ENCODE measurements around the gene SLC25A10.
A peak's percentile ranks its signal among the peaks of the same experiment; 100 is the strongest.
"Not testable (repeated sequence)": the region's sequence is repeated elsewhere in the genome, so short reads cannot be mapped to it uniquely, and the experiment has no call there.

Gene SLC25A10

GRCh38 chr17:81735264-81736102 is 23.4 kb downstream of the SLC25A10 start:
- H3K4me3 ChIP-seq (ENCODE audit: low read depth, low read length), result peak overlapping the region; percentile 43

GRCh38 chr17:81737947-81738800 is 26.1 kb downstream of the SLC25A10 start:
- TF ChIP-seq CTCF (IDR thresholded peaks at IDR 0.05; ENCODE audit: low read depth, low read length, missing control alignments), result no peak
- no peak for DNase-seq (ENCODE audit: low read depth)
- H3K4me3 ChIP-seq (ENCODE audit: low read depth, low read length), result no peak overlapping the region

More at GRCh38 chr17:81735264-81736102, 23.4 kb downstream of the SLC25A10 start:
- DNase-seq (ENCODE audit: low read depth), result no peak
- no peak for TF ChIP-seq CTCF (IDR thresholded peaks at IDR 0.05; ENCODE audit: low read depth, low read length, missing control alignments)

- no peak for DNase-seq (ENCODE audit: low read depth)
- TF ChIP-seq CTCF (IDR thresholded peaks at IDR 0.05; ENCODE audit: low read depth, low read length, missing control alignments), result no peak
- no peak overlapping the region for H3K4me3 ChIP-seq (ENCODE audit: low read depth, low read length)
Measured at GRCh38 chr17:81738801-81739393, 26.8 kb downstream of the SLC25A10 start.

- H3K4me3 ChIP-seq (ENCODE audit: low read depth, low read length); DNase-seq (ENCODE audit: low read depth): not testable (repeated sequence)
Measured at GRCh38 chr17:81739593-81739992, 27.5 kb downstream of the SLC25A10 start.

- TF ChIP-seq CTCF (IDR thresholded peaks at IDR 0.05; ENCODE audit: low read depth, low read length, missing control alignments), result no peak
- no peak for DNase-seq (ENCODE audit: low read depth)
- H3K4me3 ChIP-seq (ENCODE audit: low read depth, low read length), result no peak overlapping the region
Measured at GRCh38 chr17:81740395-81740961, 28.4 kb downstream of the SLC25A10 start.

GRCh38 chr17:81741049-81741593 is 29.0 kb downstream of the SLC25A10 start:
- no peak for DNase-seq (ENCODE audit: low read depth)
- no peak for TF ChIP-seq CTCF (IDR thresholded peaks at IDR 0.05; ENCODE audit: low read depth, low read length, missing control alignments)
- H3K4me3 ChIP-seq (ENCODE audit: low read depth, low read length), result no peak overlapping the region
